ENCODE results near the gene BCR.

Gene BCR

GRCh38 chr22:23202812-23203451 is 22.6 kb downstream of the BCR start:
- DNase-seq, result no peak

- DNase-seq, result no peak
Observed at GRCh38 chr22:23203452-23204124, 23.3 kb downstream of the BCR start.

GRCh38 chr22:23204125-23204488 is 23.8 kb downstream of the BCR start:
- DNase-seq, result no peak

- DNase-seq, result peak in 1 of 2 experiments; percentile 2
Observed at GRCh38 chr22:23204541-23205157, 24.3 kb downstream of the BCR start.

GRCh38 chr22:23205339-23206049 is 25.2 kb downstream of the BCR start:
- no peak for DNase-seq

- no peak for DNase-seq
Observed at GRCh38 chr22:23206915-23207314, 26.6 kb downstream of the BCR start.

- DNase-seq, result peak; percentile 82 to 83
Observed at GRCh38 chr22:23207729-23208393, 27.6 kb downstream of the BCR start.

- no peak for DNase-seq
Observed at GRCh38 chr22:23210428-23211170, 30.3 kb downstream of the BCR start.

- DNase-seq, result no peak
Observed at GRCh38 chr22:23211622-23212021, 31.3 kb downstream of the BCR start.

- DNase-seq, result peak; percentile 76 to 81
Observed at GRCh38 chr22:23212061-23213021, 32.0 kb downstream of the BCR start.

- peak in 1 of 2 experiments; percentile 57 for DNase-seq
Observed at GRCh38 chr22:23213022-23213555, 32.8 kb downstream of the BCR start.

GRCh38 chr22:23213581-23214334 is 33.4 kb downstream of the BCR start:
- no peak for DNase-seq

- no peak for DNase-seq
Observed at GRCh38 chr22:23214398-23214797, 34.1 kb downstream of the BCR start.

- DNase-seq, result no peak
Observed at GRCh38 chr22:23215294-23216241, 35.3 kb downstream of the BCR start.

- DNase-seq, result peak in 1 of 2 experiments; percentile 19
Observed at GRCh38 chr22:23216461-23217170, 36.3 kb downstream of the BCR start.

- DNase-seq, result no peak
Observed at GRCh38 chr22:23217171-23218052, 37.1 kb downstream of the BCR start.

Measured in NCI-H526 (cell line).